ES-I3 (cell line): ENCODE measurements around the gene ASB10.

Experiments used
- H3K36me3 ChIP-seq: 2 replicates; pipeline ENCODE4 v1.6.1; 2013; ENCODE audit warnings: mild to moderate bottlenecking, low read length, control low read depth, moderate library complexity; ENCODE audit not compliant: insufficient read depth
- H3K4me1 ChIP-seq: 2 replicates; pipeline ENCODE4 v1.6.1; 2013; ENCODE audit warnings: mild to moderate bottlenecking, control low read depth, low read length; ENCODE audit not compliant: insufficient read depth
- H3K9ac ChIP-seq: 2 replicates; pipeline ENCODE4 v1.6.1; 2013; ENCODE audit warnings: low read depth, mild to moderate bottlenecking, low read length, moderate library complexity
- H3K9me3 ChIP-seq: 2 replicates; pipeline ENCODE4 v1.6.1; 2013; ENCODE audit warnings: mild to moderate bottlenecking, low read length, moderate library complexity; ENCODE audit not compliant: control insufficient read depth, insufficient read depth

ASB10 gene

DNA sequence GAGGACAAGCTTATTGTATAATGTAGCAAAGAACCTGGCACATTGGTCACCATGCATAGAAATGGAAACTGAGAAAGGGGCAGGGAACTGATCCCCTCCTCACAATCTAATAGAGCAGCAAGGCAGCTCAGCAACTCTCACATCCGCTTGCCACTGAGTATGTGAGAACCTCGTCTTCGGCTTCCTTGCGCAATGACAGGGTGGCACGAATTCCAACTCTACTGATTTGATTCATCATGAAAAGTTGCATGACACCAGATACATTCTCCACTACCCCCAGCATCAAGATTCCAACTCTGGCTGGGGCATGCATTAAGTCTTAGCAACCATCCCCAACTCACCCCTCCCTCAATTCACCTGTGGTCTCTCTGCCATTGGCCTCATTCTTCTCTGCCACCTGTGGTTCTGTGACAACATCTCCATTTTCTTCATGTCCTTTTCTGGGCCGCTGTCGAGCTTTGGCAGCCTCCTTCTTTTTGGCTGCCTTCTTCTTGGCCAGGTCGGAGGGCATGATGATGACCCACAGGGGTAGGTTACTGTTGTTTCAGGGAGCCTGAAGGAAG lies 39.0 kb upstream of the ASB10 start:
- no peaks in the 10 kb centered on the region for H3K4me1 ChIP-seq
- peaks cover 11% of the 10 kb centered on the region for H3K36me3 ChIP-seq
- H3K9ac ChIP-seq = peak overlapping the region; percentile 95; the same call in 1 of the 2 replicates
- H3K9me3 ChIP-seq = no peaks in the 10 kb centered on the region

DNA sequence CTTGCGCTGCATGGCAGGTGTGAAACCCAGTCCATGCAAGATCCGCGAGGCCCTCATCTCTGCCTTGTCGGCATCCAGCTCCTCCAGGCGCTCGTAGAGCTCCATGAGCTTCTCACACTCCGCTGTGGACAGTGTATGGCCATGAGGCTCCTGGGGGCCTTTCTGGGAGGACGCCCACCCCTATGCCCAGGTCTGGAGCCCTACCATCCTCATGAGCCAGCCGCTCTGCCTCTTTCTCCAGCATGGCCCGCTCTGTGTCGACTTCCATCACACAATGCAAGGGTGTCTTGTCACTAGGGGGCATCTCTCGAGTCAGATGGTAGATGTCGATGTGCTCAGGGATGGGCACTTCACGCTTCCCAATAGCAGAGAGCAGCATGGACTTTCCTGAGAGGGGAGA lies 36.7 kb upstream of the ASB10 start:
- H3K9ac ChIP-seq = no peak overlapping the region
- H3K36me3 ChIP-seq = peaks cover 24% of the 10 kb centered on the region
- no peaks in the 10 kb centered on the region for H3K4me1 ChIP-seq
- no peaks in the 10 kb centered on the region for H3K9me3 ChIP-seq

GRCh38 chr7:151218170-151218569 lies 31.1 kb upstream of the ASB10 start:
- H3K4me1 ChIP-seq = no peaks in the 10 kb centered on the region
- no peak overlapping the region for H3K9ac ChIP-seq
- peaks cover 43% of the 10 kb centered on the region for H3K36me3 ChIP-seq
- H3K9me3 ChIP-seq = no peaks in the 10 kb centered on the region

DNA sequence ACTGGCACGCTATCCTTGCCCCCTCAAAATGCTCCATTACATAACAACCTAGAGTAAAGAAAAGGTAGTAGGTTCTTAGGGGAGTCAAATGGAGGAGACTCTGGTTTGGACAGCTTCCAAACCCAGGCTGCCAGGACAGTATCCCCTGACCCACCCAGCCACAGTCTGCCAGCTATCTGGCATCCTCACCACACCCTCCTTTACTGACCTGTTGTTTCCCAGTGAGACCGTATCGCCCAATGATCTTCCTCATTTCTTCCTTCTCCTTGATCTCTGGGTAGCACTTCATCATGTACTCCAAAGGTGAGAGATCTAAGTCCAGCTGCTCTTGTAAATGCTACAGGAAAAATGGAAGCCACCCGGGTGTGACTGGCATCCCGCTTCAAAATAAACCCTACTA lies 28.3 kb upstream of the ASB10 start:
- Histone ChIP-seq H3K9ac (no peak overlapping the region), H3K4me1 (0 out of 2 replicates have a peak, but pooled peaks cover 7% of the 10 kb centered on the region), H3K9me3 (no peaks in the 10 kb centered on the region), H3K36me3 (peaks cover 32% of the 10 kb centered on the region)

DNA sequence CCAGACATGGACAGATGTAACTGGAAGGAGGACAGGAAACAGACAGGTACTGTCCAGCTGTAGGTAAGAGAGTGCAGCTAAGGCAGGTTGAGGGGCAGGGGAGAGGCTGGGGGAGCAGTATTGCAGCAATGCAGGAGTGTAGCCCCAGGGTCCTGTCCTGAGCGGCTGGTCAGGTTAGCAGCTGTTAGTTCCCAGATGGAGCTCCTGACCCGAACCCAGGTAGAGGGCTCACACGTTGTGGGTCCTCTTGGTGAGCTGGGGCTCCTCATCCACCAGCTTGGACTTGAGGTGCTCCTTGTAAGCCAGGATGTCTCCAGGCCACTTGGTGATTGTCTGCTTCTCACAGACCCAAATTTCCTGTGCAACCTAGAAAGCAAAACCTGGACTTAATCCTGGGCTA lies 26.8 kb upstream of the ASB10 start:
- no peak overlapping the region for H3K9ac ChIP-seq
- peaks cover 25% of the 10 kb centered on the region for H3K36me3 ChIP-seq
- H3K4me1 ChIP-seq = 0 out of 2 replicates have a peak, but pooled peaks cover 7% of the 10 kb centered on the region
- no peaks in the 10 kb centered on the region for H3K9me3 ChIP-seq

- H3K36me3 ChIP-seq = peaks cover 16% of the 10 kb centered on the region
Observed at GRCh38 chr7:151212626-151213025, 25.6 kb upstream of the ASB10 start.

DNA sequence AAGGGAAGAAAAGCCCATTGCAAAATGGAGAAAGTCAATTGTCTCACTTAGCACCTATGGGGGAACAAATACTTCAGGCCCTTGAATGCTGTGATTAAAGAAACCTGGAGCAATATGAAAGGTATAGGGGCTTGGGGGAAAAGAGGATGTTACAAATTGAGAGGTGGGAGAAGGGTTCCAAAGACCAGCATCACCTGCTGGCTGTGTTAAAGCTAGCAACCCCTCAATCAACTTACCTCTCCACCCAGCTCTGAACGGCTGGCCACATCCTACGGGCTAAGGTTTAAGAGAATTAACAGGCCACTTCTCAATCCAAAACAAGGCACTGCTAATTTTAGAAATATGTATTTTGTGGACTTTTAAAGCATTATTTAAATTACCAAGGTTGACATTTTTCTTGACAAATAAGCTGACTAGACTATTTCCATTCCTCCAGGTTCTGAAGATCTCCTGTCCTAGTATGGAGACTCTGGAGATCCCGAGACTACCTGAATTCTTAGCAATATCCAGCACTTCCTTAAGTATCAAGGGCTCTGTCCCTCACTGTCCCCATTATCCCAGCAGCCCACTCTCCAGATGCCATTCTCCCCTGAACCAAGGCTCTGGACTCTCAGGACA lies 24.2 kb upstream of the ASB10 start:
- Histone ChIP-seq H3K9me3 (no peaks in the 10 kb centered on the region), H3K4me1 (0 out of 2 replicates have a peak, but pooled peaks cover 7% of the 10 kb centered on the region), H3K9ac (no peak overlapping the region), H3K36me3 (peaks cover 12% of the 10 kb centered on the region)

More at GRCh38 chr7:151212626-151213025, 25.6 kb upstream of the ASB10 start:
- Histone ChIP-seq H3K4me1 (0 out of 2 replicates have a peak, but pooled peaks cover 7% of the 10 kb centered on the region), H3K9me3 (no peaks in the 10 kb centered on the region), H3K9ac (no peak overlapping the region)

GRCh38 chr7:151210087-151210854 lies 23.2 kb upstream of the ASB10 start, which contains the start of gene H2BK1:
Gene H2BK1, minus strand, starts transcription at chr7:151210488. Its CDS starts 170 bp downstream, at chr7:151210318.
- no peak within 1 kb of the TSS for H3K9ac ChIP-seq
- no peaks in the 10 kb centered on the region for H3K9me3 ChIP-seq
- 0 out of 2 replicates have a peak, but pooled peaks cover 7% of the 10 kb centered on the region for H3K4me1 ChIP-seq
- peaks cover 2% of the 10 kb centered on the region; the same call in 1 of the 2 replicates for H3K36me3 ChIP-seq

GRCh38 chr7:151209588-151209987 lies 22.5 kb upstream of the ASB10 start:
- Histone ChIP-seq H3K4me1 (0 out of 2 replicates have a peak, but pooled peaks cover 7% of the 10 kb centered on the region), H3K36me3 (no peaks in the 10 kb centered on the region; the same call in 1 of the 2 replicates), H3K9ac (no peak overlapping the region), H3K9me3 (no peaks in the 10 kb centered on the region)

GRCh38 chr7:151208253-151208862 lies 21.3 kb upstream of the ASB10 start:
- Histone ChIP-seq H3K9ac (no peak overlapping the region), H3K9me3 (no peaks in the 10 kb centered on the region), H3K4me1 (0 out of 2 replicates have a peak, but pooled peaks cover 7% of the 10 kb centered on the region), H3K36me3 (no peaks in the 10 kb centered on the region)

DNA sequence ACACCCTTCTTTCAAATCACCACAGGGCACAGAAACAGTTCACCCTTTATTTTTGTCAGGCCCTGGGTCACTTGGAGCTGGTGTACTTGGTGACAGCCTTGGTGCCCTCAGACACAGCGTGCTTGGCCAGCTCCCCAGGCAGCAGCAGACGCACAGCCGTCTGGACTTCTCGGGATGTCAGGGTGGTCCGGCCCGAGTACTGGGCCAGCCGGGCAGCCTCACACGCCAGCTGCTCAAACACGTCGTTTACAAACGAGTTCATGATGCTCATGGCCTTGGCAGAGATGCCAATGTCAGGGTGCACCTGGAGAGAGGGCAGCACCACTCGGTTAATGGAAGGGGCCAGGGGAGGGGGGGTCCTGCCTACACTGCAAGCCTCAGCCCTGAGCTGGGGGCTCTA lies 20.8 kb upstream of the ASB10 start:
- Histone ChIP-seq H3K9ac (no peak overlapping the region), H3K9me3 (no peaks in the 10 kb centered on the region), H3K36me3 (no peaks in the 10 kb centered on the region)

DNA sequence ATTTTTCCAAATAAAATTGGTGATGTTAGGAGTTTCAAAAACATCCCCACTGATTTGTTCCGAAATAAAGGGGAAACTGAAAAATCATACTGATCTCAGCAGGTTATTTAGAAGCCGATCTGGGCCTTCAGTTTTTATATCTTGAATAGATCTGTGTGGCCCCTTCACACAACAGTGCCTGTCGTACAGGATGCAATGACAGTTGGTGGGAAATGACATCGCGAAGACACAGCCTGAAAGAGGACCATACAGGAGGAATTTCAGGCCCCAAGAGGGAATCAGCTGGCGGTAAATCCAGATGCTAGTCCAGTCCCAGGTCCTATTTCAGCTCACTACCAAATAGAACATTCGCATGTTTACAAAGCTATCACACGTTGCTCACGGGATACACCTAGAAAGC lies 20.3 kb upstream of the ASB10 start:
- Histone ChIP-seq H3K36me3 (no peaks in the 10 kb centered on the region), H3K9me3 (no peaks in the 10 kb centered on the region), H3K4me1 (0 out of 2 replicates have a peak, but pooled peaks cover 7% of the 10 kb centered on the region), H3K9ac (no peak overlapping the region)

More for the DNA sequence above, 20.8 kb upstream of the ASB10 start:
- 0 out of 2 replicates have a peak, but pooled peaks cover 7% of the 10 kb centered on the region for H3K4me1 ChIP-seq

GRCh38 chr7:151206914-151207313 lies 19.9 kb upstream of the ASB10 start:
- Histone ChIP-seq H3K36me3 (no peaks in the 10 kb centered on the region), H3K9ac (no peak overlapping the region), H3K9me3 (no peaks in the 10 kb centered on the region), H3K4me1 (0 out of 2 replicates have a peak, but pooled peaks cover 7% of the 10 kb centered on the region)

DNA sequence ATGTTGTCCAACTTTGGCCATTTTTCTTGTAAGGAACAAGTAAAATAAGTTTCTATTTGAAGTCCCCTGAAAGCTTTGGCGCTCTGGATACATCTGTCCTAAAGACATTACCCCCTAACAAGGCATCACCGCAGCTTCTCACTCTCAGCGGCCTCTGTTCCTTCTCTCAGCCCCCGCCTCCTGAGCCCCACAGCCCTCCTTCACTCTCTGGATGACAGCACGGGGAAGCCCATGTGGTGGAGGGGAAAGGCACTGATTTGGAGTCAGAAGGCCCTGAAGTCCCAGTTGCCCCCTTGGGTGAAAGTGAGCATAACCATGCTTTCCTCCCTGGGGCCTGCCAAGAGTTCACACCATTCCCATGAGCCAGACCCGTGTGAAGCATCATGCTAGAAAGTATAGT lies 18.7 kb upstream of the ASB10 start:
- Histone ChIP-seq H3K9me3 (no peaks in the 10 kb centered on the region), H3K4me1 (0 out of 2 replicates have a peak, but pooled peaks cover 3% of the 10 kb centered on the region), H3K9ac (no peak overlapping the region), H3K36me3 (no peaks in the 10 kb centered on the region)
